GM19397 (cell line): ENCODE measurements around the gene HPCAL1.
A peak's percentile ranks its signal among the peaks of the same experiment; 100 is the strongest.

Source experiments
- ATAC-seq: cut with Tn5 transposase; IDR thresholded peaks from one replicate; pipeline ENCODE4 v1.9.1; 2021; ENCODE audit warnings: mild to moderate bottlenecking, moderate library complexity; ENCODE audit not compliant: unreplicated experiment

The HPCAL1 gene

DNA sequence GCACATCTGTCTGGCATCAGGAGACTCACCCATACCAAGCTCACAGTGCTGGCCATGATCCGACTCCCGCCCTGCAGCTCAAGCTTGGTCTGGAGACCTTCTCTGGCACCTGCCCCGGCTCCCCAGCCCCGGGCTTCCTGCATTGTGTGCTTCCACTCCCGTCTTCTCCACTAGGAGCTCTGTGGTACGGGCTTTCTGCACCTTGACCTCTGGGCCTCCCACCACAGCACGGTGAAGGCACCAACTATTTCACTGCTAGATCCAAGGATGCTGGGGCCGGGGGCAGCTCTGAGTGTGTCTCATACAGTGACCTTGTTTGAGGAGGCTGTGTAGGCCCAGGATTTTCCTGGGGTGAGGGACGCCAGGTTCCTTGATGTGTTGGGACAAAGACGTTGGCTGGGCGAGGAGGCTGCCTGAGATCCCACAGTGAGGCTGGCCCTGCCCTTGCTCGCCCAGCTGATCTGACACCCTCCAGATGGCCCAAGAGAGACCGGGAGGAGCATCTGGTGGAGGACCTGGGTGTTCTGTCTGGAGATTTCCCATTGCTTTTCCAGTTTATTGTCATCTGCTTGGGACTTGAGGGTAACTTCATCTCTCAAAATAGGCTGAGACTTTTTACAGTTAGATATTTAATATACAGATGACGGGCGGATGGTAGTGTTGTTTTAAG is 64.0 kb downstream of the HPCAL1 start:
- ATAC-seq, result no peak

GRCh38 chr2:10367472-10368439 is 65.1 kb downstream of the HPCAL1 start:
- no peak for ATAC-seq

GRCh38 chr2:10368491-10369231 is 66.0 kb downstream of the HPCAL1 start:
- ATAC-seq, result no peak

- no peak for ATAC-seq
Observed at GRCh38 chr2:10369269-10370255, 66.9 kb downstream of the HPCAL1 start.

- ATAC-seq, result no peak
Observed at GRCh38 chr2:10370390-10370789, 67.7 kb downstream of the HPCAL1 start.

- ATAC-seq, result no peak
Observed at GRCh38 chr2:10370895-10371294, 68.2 kb downstream of the HPCAL1 start.

- ATAC-seq, result no peak
Observed at GRCh38 chr2:10371441-10372196, 68.9 kb downstream of the HPCAL1 start.

DNA sequence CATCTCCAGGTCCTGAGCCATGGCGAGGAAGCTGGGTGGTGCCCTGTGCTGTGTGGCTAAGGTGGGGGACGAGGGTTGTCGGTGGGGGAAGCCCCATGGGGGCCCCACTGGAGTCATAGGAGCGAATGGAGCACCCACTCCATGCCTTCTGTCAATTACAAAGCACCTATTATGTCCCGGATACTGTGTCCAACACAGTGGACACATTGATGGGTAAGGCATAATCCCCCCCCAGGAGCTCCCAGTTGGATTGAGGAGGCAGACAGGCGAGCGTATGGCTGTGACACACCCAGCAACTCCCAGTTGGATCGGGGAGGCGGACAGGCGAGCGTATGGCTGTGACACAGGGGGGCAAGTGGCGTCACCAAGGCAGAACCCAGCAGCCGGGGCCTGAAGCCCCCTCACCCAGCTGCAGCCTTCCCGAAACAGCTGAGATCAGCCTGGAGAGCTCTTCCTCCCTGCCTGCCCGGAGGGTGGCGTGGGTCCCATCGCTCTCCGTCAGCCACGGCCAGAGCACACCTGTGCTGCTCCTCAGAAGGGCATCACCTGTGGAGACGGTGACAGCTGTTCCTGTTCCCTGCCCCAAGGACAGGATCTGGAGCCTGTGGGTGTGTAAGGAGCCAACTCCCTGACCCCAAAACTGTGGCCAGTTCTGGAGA is 69.6 kb downstream of the HPCAL1 start:
- ATAC-seq, result no peak

- no peak for ATAC-seq
Observed at GRCh38 chr2:10372862-10373240, 70.1 kb downstream of the HPCAL1 start.

- no peak for ATAC-seq
Observed at GRCh38 chr2:10373931-10374330, 71.2 kb downstream of the HPCAL1 start.

GRCh38 chr2:10374362-10374943 is 71.7 kb downstream of the HPCAL1 start:
- ATAC-seq, result no peak

DNA sequence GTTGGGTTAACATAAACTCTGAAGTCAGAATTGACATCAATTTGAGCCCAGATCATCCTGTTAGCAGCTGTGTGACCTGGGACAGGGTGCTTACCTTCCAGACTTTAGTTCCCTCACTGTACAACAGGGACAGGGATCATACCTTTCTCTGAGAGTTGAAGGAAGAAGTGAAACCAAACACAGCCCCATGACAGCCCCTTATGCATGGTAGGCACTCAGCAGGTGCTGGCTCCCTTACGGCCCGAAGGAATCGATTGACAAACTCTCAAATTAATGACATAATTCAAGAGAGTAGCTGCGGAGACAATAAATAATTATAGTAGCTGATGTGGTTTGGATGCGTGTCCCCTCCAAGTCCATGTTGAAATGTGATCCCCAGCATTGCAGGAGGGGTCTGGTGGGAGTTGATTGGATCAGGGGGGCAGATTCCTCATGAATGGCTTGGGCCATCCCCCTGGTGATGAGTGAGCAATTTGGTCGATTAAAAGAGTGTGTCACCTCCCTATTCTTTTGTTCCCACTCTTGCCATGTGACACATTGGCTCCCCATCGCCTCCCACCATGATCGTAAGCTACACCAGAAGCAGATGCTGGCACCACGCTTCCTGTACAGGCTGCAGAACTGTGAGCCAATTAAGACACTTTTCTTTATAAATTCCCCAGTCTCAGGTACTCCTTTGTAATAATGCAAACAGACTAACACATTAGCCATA is 73.0 kb downstream of the HPCAL1 start:
- ATAC-seq, result no peak

DNA sequence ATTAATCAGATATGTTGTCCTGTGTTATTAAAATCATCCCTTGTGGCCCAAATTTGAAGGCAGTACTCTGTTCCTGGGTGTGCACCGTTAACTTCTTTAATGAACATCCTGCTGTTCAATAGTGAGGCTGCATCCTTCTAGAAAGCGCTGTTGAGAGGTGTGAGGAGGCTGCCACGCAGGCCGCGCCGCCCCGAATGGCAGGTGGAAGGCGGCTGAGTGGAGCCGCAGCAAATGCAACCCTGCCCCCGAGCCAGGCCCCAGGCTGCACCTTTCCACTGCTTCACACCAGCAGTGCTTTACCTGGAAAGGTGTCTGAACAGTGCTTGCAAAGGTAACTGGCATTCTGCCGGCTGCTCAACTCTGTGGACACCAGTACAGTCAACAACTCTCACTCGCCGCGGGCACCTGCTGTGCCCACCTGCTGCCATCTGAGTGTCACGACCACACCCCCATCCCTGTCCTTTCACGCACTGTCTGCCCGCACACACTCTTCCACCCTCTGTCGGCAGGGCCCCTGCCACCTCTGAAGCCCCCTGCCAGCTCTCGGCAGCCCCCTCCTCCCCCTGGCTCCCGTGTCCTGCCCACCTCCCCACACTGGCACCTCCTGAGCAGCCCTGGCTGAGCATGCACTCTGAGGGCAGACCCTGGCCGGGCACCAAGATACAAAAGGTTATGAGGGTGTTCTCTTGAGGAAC is 74.5 kb downstream of the HPCAL1 start:
- no peak for ATAC-seq

GRCh38 chr2:10377747-10378085 is 75.0 kb downstream of the HPCAL1 start:
- ATAC-seq, result no peak

- peak; percentile 78 for ATAC-seq
Observed at GRCh38 chr2:10378189-10378588, 75.5 kb downstream of the HPCAL1 start.

GRCh38 chr2:10380048-10380926 is 77.6 kb downstream of the HPCAL1 start:
- ATAC-seq, result no peak

GRCh38 chr2:10381997-10382353 is 79.3 kb downstream of the HPCAL1 start:
- no peak for ATAC-seq
